MM.1S (cell line): Measurements from ENCODE around the gene MC2R.

Source experiments
- CTCF ChIP-seq: fragments of 300-600 bp; sonication (generic); IDR thresholded peaks from 2 replicates; pipeline ENCODE4 v1.5.1; 2016; ENCODE audit warnings: antibody characterized with exemption, low read length, mixed read lengths
- EZH2 ChIP-seq: fragments of 300-600 bp; sonication (generic); optimal IDR thresholded peaks from 2 replicates; pipeline ENCODE3; 2017; ENCODE audit warnings: low read depth, mild to moderate bottlenecking, antibody characterized with exemption, low read length, mixed read lengths

- no peak for TF ChIP-seq CTCF
- TF ChIP-seq EZH2 = no peak
Observed at GRCh38 chr18:13930964-13931363, 15.6 kb upstream of the MC2R start.
